ENCODE results near the gene ZFP57.

ZFP57 gene

DNA sequence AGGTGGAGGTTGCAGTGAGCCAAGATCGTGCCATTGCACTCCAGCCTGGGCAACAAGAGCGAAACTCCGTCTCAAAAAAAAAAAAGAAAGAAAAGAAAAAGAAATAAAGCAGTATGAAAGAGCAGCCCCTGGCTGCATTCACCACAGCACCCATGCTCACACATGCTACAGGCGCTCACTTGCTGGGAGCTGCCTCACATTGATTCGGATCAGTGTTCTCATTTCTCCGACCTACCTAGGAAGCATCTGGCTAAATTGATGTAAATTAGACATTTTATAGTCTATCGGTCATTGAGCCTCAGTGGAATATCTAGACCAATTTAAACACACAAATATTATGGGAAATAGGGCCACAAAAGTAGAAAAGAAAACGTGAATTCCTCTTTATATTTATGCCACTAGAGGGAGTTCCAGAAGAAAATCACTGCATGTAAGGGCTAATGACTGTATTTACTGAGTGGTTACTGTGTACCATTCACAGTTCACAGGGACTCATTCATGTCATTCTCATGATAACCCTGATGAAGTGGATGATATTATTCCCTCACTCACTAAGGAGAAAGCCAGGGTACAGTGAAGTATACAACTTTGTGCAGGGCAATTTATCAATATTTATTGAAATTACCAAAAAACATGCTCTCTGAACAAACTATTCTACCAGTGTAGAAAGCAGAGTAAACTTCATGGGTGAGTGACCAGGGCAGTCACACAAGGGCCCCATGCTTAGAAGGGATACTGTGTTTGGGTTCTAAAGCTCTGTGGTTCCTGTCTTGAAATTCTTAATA is 29.3 kb downstream of the ZFP57 start:
- peak; percentile 32 for DNase-seq

DNA sequence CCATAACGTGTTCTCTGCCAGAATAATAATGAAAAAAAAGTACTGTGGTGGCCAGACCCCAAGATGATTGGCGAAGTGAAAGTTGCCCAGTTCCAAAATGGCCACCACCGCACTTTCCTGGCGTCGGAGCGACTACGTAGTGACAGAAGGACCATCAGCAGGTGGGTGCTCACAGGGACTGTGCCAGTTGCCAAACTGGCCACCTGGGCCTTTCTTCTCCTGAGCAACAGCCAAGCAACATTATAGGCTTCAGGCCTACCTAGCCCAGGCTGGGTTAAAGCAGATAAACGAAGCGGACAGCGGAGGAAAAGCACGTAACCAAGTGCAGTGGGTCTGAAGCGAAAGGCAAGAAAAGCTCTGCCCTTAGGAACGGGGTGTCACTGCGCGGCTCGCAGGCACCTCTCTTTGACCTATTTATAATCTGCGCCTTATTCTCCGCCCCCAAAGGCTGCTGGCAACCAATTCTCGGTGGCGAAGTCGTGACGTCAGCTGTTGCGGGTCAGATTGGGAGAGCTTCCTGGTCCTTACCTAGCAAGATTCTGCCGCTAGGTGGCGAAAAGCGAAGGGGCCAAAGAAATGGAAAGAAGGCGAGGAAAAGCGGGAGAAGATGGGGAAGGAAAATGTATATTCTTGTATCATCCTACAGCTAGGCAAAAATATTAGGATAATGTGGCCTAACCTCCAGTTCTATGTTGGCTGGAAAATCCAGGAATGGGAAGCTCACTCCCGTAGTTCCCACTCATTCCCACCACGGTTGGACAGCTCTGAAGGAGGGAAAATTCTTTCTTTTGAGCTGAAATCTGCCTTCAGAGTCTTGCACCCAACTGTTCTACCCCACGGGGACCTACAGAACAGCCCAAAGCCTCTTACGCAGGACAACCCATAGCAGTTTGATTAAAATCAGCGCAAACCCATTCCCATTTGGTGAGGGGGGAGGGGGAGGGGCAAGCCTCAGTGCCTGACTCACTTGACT is 31.0 kb downstream of the ZFP57 start:
- DNase-seq: peak; percentile 99

DNA sequence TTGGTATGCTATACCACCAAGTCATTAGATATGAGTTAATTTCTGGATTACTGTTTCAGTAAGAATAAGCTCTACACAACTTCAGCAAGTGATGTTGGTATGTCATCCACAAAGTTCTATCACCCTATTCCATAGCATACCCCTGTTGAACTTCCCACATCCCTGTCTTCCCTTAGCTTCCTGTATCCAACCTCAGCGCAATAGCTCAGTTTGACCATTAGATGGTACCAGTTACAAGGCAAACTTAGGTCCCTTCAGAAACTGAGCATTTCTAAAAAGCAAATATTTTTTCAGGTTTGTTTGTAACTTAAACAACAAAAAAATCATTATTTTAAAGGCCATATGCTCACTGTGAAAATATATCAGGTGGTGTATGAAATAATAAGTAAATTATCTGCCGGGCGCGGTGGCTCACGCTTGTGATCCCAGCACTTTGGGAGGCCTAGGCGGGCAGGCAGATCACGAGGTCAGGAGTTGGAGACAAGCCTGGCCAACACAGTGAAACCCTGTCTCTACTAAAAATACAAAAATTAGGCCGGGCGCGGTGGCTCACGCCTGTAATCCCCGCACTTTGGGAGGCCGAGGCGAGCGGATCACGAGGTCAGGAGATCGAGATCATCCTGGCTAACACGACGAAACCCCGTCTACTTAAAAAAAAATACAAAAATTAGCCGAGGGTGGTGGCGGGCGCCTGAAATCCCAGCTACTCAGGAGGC is 32.9 kb downstream of the ZFP57 start:
- peak; percentile 29 for DNase-seq

DNA sequence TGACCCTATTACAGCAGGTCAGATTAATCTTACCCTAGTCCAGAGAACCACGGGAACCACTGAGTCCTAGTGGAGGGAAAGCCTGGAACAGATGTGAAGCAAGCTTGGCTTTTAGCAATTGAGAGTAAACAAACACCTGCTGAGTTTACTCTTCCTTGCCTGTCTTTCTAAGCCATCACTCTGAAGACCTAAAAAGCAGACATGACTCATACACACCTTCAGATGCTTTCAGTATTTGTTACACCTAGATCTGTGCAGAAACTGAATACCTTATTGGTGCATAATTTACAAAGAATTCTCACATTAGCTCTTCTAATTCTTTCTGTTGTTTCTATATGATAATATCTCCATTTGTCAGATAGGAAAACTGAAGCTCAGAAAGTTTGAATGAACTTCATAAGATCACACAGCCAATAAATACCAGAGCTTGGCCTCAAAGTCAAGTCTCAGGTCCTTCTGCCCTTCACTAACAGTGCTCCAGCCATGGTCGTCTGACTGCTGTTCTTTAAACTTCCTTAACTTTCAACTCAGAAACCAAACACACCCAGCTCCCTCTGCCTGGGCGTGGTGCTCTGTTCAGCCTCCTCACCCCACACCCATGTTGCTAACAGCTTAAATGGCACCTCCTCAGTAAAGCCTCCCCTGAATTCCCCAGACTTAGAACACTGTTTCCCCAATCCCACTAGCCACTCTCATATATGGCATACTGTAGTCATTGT is 39.4 kb downstream of the ZFP57 start:
- no peak for DNase-seq

DNA sequence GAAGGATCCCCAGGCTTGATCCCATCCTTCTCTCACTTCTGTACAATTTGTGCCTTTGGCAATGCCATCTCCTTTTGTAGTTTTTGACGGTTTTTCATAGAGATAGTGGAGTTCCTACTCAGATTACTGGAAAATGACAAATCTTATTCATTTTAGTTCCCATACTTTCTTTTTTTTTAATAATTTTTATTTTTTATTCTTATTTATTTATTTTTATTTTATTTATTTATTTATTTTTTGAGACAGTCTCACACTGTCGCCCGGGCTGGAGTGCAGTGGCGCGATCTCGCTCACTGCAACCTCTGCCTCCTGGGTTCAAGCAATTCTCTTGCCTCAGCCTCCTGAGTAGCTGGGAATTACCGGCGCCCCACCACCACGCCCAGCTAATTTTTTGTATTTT is 43.7 kb downstream of the ZFP57 start:
- no peak for DNase-seq

DNA sequence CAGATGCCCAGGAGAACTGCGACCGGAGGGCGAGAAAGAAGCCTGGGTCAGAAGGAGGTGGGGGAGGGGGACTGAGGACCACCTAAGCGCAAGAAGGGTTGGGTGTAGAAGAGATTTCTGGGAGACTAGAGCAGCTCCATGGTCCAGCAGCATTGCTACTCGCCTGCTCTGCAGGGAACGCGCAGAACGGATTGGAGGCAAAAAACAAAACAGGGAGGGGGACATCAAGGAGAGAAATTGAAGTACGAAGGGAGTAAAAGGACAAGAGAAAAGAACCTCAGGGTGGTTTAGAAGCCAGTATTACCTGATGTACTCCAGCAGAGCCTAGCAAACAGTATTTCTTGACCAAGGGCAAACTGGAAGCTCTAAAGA is 47.4 kb downstream of the ZFP57 start:
- DNase-seq: peak; percentile 57

DNA sequence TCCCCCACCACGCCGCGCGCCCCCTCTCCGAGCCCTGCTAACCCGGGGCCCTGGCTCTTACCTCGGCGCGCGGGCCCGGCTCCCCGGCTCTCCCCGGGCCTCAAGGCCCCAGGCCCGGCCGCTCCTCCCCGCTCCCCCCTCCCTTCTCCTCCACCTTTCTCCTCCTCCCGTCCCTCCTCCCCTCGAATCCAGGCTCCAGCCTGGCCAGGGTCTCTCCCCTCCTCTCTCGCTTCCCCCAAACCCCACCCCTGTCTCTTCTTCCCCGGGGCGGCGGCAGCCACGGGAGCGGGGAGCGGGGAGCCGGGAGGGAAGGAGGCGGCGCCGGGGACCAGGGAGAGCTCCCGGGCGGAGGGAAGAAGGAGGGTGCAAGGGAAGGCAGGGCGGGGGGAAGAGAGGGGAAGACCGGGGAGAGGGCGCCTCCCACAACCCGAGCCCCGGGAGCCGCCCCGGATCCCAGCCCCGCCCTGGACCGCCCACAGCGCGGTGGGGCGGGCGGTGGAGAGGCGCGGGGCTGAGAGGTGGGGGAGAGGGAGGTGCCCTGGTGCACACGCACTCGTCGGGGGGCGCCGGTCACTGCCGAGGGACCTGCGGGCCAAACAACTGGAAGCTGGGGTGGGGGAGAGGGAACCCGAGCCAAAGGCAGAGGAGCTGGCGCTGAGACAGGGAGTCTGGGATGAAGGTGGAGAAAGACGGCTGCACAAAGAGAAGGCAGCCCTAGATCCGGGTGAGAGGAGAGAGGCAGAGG is 48.0 kb downstream of the ZFP57 start, which contains the start of gene GABBR1:
Gene GABBR1, minus strand, starts transcription at position 395 of the 745 bp plus-strand sequence. CDS start 798 bp downstream, outside the sequence.
- DNase-seq: peak; percentile 84

DNA sequence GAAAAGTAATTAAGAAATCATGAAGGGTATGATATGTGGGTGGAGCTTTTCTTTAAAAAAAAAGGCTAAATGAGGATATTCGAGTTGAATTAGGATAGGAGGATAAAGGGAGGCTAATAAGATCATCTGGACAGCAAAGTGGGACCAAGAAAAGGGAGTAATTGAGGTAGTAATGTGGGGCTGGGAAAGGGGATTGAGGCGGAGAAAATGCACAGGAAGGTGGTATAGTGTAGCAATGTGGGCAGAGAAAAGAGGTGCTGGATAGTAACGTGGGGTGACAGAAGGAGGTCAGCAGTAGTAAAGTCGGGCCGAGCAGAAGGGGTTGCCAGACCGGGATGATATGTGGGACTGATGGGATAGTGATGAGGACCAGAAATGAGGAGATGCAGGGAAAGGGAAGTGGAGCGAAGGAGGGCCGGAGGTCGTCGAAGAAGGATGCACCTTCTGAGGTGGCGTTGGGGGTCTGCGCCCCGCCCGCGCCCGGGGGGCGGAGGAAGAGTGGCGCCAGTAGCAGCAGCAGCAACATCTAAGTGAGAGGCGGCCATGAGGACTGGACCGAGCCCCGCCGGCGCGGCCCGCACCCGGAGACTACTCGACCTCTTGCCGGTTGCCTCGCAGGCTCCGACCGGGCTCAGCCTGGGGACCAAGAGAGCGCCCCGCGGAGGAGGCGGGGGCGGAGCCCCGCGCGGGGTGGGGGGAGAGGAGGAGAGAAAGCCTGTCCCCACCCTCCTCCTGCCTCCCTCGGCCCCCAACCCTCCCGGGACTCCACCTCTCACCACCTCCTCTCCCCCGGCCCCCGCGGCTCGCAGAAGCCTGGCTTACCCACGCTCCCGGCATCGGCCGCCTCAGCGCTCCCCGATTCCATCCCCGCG is 48.9 kb downstream of the ZFP57 start:
- peak; percentile 45 for DNase-seq

DNA sequence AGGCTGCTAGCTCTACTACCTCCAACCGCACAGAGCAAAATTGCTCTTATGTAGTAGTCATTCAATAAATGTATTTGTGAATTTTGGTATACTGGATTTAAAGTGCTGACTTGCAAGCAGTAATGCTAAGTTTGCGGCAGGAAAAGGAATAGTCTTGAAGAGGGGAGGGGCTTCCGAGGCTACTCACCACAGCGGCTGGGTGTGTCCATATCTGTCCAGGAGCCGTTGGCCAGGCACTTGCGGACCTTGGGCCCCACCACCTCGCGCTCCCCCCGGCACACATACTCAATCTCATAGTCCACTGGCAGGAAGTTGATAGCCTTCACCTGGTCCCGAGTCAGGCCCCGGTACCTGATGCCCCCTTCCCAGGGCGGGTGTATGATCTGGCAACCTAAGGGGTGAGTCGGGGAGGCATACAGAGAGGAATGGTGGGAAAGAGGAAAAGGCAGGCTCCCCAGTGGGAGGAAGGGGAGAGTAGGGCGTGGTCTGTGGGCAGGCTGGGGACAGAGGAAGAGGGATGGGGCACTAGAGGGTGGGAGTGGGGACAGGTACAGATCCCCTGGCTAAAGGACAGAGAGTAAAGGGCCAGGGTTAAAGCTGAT is 49.6 kb downstream of the ZFP57 start:
- no peak for DNase-seq

DNA sequence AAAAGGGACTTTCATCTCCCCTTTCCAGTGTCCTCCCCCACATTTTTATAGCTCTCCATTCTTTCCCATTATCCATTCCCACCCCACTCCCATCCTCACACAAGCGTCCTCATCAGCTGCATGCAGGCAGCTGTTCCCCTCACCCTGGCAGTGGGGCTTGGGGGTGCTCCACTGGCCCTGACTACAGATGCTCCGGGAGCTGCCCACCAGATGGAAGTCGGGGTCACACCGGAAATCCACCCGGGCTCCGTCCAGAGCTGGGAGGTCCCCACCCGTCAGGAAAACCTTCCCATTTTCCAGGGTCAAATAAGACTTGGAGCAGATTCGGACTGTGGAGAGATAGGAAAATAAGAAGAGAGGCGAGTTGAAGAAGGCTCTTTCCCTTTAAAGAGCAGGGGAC is 50.6 kb downstream of the ZFP57 start:
- no peak for DNase-seq

DNA sequence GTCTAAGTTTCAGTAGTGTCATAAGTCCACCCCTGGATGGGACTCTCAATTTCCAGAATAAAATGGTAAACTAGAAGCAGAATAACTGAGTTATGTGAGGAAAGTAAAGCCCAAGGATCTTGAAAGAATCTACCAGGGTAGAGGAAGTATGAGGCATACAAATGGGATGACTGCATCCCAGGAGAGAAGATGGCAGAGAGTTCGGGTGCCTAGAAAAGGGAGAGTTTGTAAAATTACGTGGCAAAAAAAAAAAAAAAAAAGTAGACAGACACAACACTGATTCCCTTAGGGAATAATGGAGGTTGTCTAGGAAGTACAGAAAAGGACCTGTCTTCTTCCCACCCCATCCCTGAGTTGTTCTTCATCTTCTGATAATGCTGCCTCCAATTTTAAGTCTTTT is 51.4 kb downstream of the ZFP57 start:
- no peak for DNase-seq

DNA sequence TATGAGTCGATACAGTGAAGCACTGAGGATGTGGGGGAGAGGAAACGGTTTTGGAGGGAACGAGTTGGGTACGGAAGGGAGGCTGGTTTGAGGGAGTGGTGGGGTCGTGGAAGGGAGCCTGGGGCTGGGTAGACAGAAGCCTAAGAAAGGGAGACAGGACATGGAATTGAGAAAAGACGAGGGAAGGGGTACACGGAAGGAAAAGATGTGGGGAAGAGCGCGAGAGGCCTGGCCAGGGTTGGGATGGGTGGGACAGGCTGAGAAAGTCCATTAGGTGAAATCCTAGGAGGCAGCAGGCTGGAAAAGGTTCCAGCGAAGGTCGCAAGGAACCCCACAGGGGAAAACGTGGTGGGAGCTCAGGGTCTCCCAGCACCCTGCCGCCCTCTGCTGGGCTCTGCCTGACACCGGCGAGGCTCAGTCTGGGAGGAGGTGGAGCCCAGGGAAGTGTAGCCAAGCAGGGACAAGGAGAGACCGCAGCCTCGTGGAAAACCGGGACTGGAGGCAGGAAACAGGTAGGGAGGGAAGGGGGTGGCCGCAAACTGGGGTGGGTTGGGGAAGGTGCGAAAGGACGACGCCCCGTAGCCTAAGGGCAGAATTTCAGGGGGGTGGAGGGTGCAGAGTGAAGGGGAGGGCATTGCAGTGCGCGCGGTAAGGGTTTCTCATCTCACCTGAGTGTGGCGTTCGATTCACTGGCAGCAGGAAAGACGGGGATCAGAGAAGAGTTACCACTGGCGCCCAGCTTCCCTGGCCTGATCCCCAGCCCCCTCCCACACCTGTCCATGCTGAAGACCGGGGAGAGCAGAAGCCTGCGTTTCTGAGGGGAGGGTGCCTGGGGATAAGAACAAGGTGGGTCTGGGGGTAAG is 52.3 kb downstream of the ZFP57 start:
- DNase-seq: peak; percentile 88

DNA sequence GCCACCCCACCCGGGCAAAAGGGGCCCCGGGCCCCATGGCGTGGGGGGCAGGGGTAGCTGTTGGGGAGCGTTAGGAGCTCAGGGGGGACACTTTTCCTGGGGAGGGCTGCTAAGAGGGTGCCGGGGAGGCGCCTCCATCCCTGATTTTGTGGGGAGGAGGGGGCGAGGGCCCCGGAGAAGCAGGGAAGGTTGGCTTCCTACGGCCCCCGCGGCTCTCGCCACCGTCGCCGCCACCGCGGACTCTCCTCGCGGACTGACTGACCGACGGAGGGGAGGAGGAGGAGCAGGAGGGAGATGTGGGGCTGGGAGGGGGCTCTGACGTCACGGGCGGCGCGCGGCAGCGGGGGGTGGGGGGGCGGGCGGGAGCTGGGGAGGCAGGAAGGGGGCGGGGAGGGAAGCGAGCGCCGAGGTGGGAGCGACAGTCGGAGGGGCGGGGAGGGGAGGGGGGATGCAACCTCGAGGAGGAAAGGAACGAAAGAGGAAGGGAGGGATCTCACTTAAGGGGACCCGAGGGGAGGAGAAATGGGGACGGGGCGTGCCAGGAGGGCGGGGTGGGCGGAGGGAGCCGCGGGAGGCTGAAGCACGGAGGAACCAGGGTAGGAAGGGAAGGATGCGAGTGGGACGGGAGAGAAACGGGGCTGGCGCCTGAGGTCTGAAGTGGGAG is 53.1 kb downstream of the ZFP57 start:
- peak; percentile 35 for DNase-seq

DNA sequence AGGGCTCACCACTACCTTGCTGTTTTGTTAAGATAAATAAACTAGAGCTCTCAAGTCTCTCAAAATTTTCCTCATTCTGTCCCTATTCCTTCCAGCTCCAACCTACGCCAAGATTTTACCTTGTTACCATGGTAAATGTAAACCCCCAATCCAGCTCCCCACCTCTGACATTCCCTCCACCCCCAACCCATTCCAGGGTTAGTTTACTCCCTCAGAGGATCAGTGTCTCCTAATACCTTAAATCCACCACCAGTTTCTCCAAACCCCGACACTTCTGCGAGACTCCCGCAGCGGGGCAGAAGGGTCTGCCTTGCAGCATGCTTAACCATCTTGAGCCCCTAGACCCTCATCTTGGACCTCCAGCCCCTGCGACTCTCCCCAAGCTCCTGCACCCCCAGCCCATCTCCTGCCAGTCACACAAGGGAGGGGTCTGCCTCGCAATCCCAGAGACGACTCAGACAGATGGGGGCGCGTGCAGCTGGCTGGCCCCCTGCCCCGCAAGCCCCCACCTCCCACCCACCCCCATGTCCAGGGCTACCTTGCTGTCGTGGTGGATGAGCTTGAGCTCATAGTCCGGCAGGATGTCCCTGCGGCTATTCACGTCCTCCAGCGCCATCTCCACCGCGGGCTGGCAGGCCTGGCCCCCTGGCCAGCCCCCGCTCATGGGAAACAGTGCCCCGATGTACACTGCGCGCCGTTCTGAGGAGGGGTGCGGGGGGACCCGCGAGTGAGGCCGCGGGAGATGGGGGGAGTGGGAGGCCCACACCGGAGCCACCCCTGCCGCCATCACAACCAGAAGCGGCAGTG is 53.8 kb downstream of the ZFP57 start:
- DNase-seq: no peak

DNA sequence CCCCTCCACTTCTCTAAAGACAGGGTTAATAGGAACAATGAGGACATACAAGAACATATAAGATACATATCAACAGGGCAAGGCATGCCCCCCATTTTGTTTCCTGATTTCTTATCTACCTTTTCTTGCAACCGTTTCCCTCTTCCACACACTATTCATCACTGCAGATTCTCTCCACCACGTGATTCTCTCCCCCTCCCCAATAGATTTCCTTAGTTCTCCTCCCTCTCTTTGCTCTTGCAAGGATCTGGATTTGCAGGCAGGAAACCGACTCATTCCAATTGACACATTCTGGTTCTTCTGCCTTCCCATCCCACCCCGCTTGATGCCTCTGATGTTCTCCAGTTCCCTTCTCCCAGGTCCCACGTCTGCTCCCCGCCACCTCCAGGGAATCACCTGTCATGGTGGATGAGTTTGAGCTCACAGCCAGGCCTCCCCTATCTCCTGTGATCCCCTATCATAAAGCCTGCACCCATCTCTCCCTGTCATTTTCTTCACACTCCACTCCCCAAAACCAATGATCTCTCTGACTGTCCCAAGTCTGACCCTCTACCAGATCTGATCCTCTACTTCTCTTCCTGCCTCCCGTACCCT is 55.5 kb downstream of the ZFP57 start:
- no peak for DNase-seq

DNA sequence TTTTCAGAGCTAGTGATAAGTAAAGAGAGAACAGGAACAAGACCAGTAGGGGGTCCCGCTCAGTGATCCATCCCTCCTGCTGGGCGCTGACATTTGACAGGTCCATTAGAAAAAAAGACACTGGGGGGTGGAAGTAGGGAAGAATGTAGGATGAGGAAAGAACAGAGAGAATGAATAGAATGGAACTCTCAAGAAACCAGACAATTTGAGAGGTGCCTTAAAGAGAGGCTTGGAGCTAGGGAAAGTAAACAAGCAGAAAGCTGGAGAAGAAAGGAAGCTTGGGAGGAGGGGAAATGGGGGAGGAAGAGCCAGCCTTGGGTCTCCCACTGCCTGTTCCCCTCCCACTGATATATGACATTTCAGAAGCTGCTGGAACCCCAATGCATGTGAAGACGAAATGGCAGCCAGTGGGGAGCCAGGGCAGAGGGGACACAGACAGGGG is 56.4 kb downstream of the ZFP57 start:
- no peak for DNase-seq
